ENCODE results near the gene SRCAP.
A peak's percentile ranks its signal among the peaks of the same experiment; 100 is the strongest.

SRCAP gene

GRCh38 chr16:30758988-30759491 lies 60.1 kb downstream of the SRCAP start:
- DNase-seq (ENCODE audit: low read depth): no peak

DNA sequence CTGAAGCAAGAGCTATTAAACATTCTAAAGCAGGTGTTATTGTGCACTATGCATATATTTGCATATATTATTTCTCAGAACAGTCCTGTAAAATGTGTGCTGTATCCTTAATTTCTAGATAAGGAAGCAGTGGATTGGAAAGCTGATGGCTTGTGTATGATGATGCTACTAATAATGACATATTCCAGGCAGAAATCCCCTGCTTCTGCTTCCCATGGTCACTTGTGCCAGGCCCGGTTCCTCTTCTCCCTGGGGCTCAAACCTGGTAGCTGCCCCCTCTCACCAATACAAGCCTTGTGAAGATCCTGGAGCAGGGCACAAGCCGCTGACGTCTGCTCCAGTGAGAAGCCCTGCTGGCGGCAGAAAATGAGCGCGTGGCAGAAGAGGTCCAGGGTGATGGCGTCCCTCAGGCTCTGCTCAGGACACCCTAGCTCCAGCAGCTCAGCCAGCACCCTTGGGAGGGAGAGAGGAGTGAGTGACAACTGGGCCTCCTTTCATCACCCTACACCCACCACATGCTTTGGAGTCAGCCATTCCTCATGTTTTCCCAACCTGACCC lies 61.1 kb downstream of the SRCAP start:
- DNase-seq (ENCODE audit: low read depth): no peak

GRCh38 chr16:30760577-30761426 lies 61.8 kb downstream of the SRCAP start:
- DNase-seq (ENCODE audit: low read depth): no peak

DNA sequence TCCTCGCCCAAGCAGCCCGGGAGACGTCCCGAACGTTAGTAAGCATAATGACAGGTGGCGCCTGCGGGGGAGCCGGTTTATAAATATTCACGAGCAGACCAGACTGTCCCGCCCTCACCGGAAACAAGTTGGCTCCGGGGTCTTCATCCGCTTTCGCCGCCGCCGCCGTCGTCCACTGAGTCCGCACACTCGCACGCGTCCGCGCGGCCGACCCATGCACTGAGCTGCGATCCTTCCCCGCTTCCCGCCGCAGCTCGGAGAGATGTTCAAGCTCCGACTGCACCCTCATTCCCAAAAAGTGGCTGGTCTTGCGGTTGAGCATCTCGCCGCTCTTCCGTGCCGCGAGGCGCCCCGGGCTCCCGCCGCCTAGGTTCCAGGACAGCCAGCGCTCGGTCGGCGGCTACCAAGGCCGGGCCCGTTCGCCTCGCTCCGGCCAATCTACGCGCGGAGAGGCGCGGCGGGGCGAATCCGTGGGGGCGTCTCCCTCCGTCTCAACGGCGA lies 62.5 kb downstream of the SRCAP start:
- DNase-seq (ENCODE audit: low read depth): peak; percentile 21

DNA sequence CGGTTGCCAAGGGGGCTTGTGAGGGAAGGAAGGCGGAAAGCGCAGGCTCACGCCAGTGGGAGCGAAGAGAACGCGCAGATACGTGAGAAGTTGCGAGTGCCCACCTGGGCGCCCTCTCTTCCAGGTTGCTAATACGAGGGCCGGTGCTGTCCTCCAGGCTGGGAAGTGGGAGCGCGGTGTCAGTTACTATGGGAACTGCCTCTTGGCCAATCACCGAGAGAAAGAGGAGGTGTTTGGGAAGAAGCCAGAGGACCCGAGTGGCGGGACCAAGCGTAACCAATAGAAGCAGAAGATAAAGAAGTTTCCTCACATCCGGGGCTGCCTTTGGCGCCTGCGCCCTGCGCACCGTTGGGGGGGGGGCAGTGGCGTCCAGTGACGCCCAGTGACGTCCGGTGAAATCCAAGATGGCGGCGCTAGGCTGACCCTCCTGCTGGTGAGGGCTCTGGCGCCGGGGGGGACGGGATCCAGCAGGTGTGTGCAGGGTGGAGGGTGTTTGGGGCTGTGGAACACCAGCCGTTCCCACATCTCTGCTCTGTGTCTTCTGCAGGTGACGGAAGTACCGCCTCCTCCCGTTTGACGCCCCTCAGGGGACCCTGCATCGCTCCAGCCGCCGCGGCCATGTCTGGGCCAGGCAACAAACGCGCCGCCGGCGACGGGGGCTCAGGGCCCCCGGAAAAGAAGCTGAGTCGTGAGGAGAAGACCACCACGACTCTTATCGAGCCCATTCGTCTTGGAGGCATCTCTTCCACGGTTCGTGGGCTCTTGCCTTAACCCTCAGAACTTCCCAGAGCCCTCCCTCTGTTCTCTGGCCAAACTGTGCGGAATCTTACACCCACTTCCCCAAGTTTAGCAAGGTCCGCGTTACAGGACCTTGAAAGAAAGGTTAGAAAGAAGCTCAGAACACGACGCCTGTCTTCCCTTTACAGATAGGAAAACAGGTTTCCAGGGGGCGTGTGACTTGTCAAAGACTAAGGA lies 63.2 kb downstream of the SRCAP start, which contains the start of the genes CFAP119 and RNF40:
TSS of gene CFAP119 (minus strand) at position 135 of the 975 bp plus-strand sequence. CDS start 314 bp downstream, outside the sequence.
TSS of gene RNF40 (plus strand) at position 395 of the 975 bp plus-strand sequence. CDS start at position 619, 224 bp downstream.
- peak; percentile 86 for DNase-seq (ENCODE audit: low read depth)

GRCh38 chr16:30762991-30763725 lies 64.2 kb downstream of the SRCAP start:
- no peak for DNase-seq (ENCODE audit: low read depth)

DNA sequence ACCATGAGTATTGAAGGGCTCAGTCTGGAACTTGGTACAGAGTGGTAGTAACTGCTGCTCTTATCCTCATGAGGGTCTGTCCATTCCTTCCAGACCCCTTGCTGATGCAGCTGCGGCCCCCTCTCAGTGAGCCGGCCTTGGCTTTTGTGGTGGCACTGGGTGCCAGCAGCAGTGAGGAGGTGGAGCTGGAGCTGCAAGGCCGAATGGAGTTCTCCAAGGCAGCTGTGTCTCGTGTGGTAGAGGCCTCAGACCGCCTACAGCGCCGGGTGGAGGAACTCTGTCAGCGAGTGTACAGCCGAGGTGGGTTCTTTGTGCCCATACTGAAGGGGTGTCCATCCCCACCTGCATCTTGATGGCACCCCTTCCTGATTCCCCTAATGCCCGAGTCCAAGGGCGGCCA lies 65.1 kb downstream of the SRCAP start:
- no peak for DNase-seq (ENCODE audit: low read depth)

- DNase-seq (ENCODE audit: low read depth): no peak
Observed at GRCh38 chr16:30764816-30765465, 66.0 kb downstream of the SRCAP start.

GRCh38 chr16:30766206-30766932 lies 67.4 kb downstream of the SRCAP start:
- no peak for DNase-seq (ENCODE audit: low read depth)

DNA sequence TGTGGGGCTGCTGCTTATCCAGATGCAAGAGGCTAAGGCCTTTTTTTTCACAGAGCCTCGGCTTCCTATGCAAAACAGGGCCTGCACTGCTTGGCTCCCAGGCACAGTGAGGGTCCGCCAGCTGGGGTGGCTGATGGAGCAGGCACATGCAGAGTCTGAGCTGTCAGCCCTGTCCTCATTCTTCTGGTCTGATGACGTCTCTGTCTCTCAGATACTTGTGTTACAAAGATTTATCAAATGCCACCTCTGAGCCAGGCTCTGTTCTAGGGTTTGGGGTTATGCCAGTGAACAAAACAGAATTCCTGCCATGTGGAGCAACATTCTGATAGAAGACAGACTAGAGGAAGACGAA lies 67.9 kb downstream of the SRCAP start:
- DNase-seq (ENCODE audit: low read depth): no peak

GRCh38 chr16:30767767-30768465 lies 68.9 kb downstream of the SRCAP start:
- DNase-seq (ENCODE audit: low read depth): no peak

GRCh38 chr16:30768583-30769181 lies 69.7 kb downstream of the SRCAP start:
- no peak for DNase-seq (ENCODE audit: low read depth)

GRCh38 chr16:30769379-30770089 lies 70.6 kb downstream of the SRCAP start:
- no peak for DNase-seq (ENCODE audit: low read depth)

GRCh38 chr16:30771726-30772125 lies 72.8 kb downstream of the SRCAP start:
- no peak for DNase-seq (ENCODE audit: low read depth)

DNA sequence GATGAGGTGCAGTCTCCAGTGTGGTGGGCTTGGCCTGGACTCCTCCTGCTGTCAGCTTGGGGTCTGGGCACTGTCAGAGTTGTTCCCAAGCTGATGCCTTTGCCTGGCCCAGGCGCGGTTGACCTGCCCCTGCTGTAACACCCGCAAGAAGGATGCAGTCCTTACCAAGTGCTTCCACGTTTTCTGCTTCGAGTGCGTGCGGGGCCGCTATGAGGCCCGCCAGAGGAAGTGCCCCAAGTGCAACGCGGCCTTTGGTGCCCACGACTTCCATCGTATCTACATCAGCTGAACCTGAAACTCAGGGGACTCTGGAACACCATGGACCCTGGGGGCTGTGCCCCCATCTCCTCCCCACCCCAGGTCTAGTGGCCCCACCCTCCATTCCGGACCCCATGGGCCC lies 74.9 kb downstream of the SRCAP start:
- DNase-seq (ENCODE audit: low read depth): no peak

- no peak for DNase-seq (ENCODE audit: low read depth)
Observed at GRCh38 chr16:30774367-30775130, 75.6 kb downstream of the SRCAP start.

DNA sequence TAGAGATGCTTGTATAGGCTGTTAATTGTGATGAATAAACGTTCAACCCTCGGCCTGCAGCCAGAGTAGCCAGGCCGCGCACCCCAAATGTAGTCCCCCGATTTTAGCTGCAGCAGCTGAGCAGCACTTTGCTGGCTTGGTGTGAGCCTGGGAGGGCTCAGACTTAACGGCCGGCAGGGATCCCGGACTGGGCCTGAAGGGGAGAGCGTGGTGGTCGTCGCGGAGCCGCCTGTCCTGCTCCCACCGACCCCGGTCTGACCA lies 76.1 kb downstream of the SRCAP start:
- DNase-seq (ENCODE audit: low read depth): no peak
